Astrocyte (in vitro differentiated cells and primary cell): ENCODE data around the gene TBX4. TPM values are rescaled to one million over a fixed set of nuclear protein-coding genes. Genes with fewer than 3 reads are reported as not detected.
A peak's percentile ranks its signal among the peaks of the same experiment; 100 is the strongest.

ENCODE experiments used
- DNase-seq: peaks from one replicate; pipeline ENCODE4 v3.0.0-alpha.2; 2010; ENCODE audit warnings: low read depth
- FAIRE-seq: peaks from 2 replicates; lab custom pipeline; 2011; peaks lifted over from hg19 to GRCh38; lab: Jason Lieb, UNC
- H2AFZ ChIP-seq: 2 replicates; pipeline ENCODE4 v1.6.0; 2012; ENCODE audit warnings: low read depth, low read length, inconsistent platforms
- H3K27ac ChIP-seq: 2 replicates; pipeline ENCODE4 v1.5.1; 2011; ENCODE audit warnings: low read depth, low read length, inconsistent platforms
- H3K27me3 ChIP-seq: 2 replicates; pipeline ENCODE4 v1.6.0; 2011; ENCODE audit warnings: low read length, inconsistent platforms; ENCODE audit not compliant: insufficient read depth
- H3K36me3 ChIP-seq: 2 replicates; pipeline ENCODE4 v1.5.1; 2011; ENCODE audit warnings: low read length, inconsistent platforms; ENCODE audit not compliant: insufficient read depth
- H3K4me1 ChIP-seq: 2 replicates; pipeline ENCODE4 v1.5.1; 2011; ENCODE audit warnings: low read length, inconsistent platforms; ENCODE audit not compliant: insufficient read depth
- H3K4me2 ChIP-seq: 2 replicates; pipeline ENCODE4 v1.6.0; 2012; ENCODE audit warnings: low read length, inconsistent platforms
- H3K4me3 ChIP-seq: 2 replicates; pipeline ENCODE4 v1.5.1; 2011; ENCODE audit warnings: low read depth, mild to moderate bottlenecking, low read length, inconsistent platforms; ENCODE audit not compliant: insufficient read depth
- H3K79me2 ChIP-seq: 2 replicates; pipeline ENCODE4 v1.6.0; 2012; ENCODE audit warnings: mild to moderate bottlenecking, low read length, inconsistent platforms; ENCODE audit not compliant: insufficient read depth
- H3K9ac ChIP-seq: 2 replicates; pipeline ENCODE4 v1.6.0; 2012; ENCODE audit warnings: mild to moderate bottlenecking, low read length, inconsistent platforms
- H3K9me3 ChIP-seq: 2 replicates; pipeline ENCODE4 v1.5.1; 2012; ENCODE audit warnings: low read depth, mild to moderate bottlenecking, low read length, inconsistent platforms; ENCODE audit not compliant: insufficient read depth
- H4K20me1 ChIP-seq: 2 replicates; pipeline ENCODE4 v1.6.0; 2012; ENCODE audit warnings: low read length, inconsistent platforms; ENCODE audit not compliant: insufficient read depth
- H3K27ac Mint-ChIP-seq: one replicate; pipeline ENCODE4 v1.8.0; 2021; ENCODE audit warnings: mild to moderate bottlenecking, mixed read lengths; ENCODE audit not compliant: unreplicated experiment
- H3K27me3 Mint-ChIP-seq: one replicate; pipeline ENCODE4 v1.8.0; 2021; ENCODE audit warnings: low read depth, mixed read lengths; ENCODE audit not compliant: unreplicated experiment
- H3K36me3 Mint-ChIP-seq: one replicate; pipeline ENCODE4 v1.8.0; 2021; ENCODE audit warnings: low read depth, mixed read lengths; ENCODE audit not compliant: unreplicated experiment
- H3K4me1 Mint-ChIP-seq: one replicate; pipeline ENCODE4 v1.8.0; 2021; ENCODE audit warnings: low read depth, mixed read lengths; ENCODE audit not compliant: unreplicated experiment
- H3K4me3 Mint-ChIP-seq: one replicate; pipeline ENCODE4 v1.8.0; 2021; ENCODE audit warnings: mild to moderate bottlenecking, moderate library complexity, mixed read lengths; ENCODE audit not compliant: unreplicated experiment
- H3K9me3 Mint-ChIP-seq: one replicate; pipeline ENCODE4 v1.8.0; 2021; ENCODE audit warnings: mild to moderate bottlenecking, mixed read lengths; ENCODE audit not compliant: unreplicated experiment
- CTCF ChIP-seq: IDR thresholded peaks from 2 replicates; pipeline ENCODE4 v1.5.1; 2011; ENCODE audit warnings: low read depth, mild to moderate bottlenecking, inconsistent platforms, low read length, moderate library complexity; ENCODE audit not compliant: insufficient read depth
- EZH2 ChIP-seq: IDR thresholded peaks from 2 replicates; pipeline ENCODE4 v1.6.1; 2012; ENCODE audit warnings: mild to moderate bottlenecking, low read length, inconsistent platforms; ENCODE audit not compliant: insufficient read depth
- total RNA-seq: library from RNA; stranded (reverse); gene quantifications from 2 replicates; pipeline ENCODE4 v1.2.1, GENCODE V29; 2021

TBX4 gene
- total RNA-seq, 1 donor from 2014 or later, result 0.14 TPM

GRCh38 chr17:61503961-61504360, 51.7 kb downstream of the TBX4 start:
- H4K20me1 ChIP-seq, result no peaks in the 10 kb centered on the region
- Mint-ChIP-seq H3K4me3 (no peak overlapping the region), H3K27ac (no peak overlapping the region), H3K27me3 (no peaks in the 10 kb centered on the region), H3K9me3 (no peaks in the 10 kb centered on the region), H3K36me3 (no peaks in the 10 kb centered on the region), H3K4me1 (peaks cover 6% of the 10 kb centered on the region)
- peaks cover 3% of the 10 kb centered on the region for H3K4me1 ChIP-seq
- H2AFZ ChIP-seq, result no peak overlapping the region
- no peak for FAIRE-seq
- no peak overlapping the region for H3K4me3 ChIP-seq
- TF ChIP-seq CTCF (no peak), EZH2 (no peak)
- peaks cover 15% of the 10 kb centered on the region for H3K27me3 ChIP-seq
- no peak for DNase-seq
- no peak overlapping the region for H3K9ac ChIP-seq
- H3K4me2 ChIP-seq, result no peak overlapping the region
- no peak overlapping the region for H3K27ac ChIP-seq
- H3K9me3 ChIP-seq, result no peaks in the 10 kb centered on the region
- no peaks in the 10 kb centered on the region for H3K36me3 ChIP-seq
- H3K79me2 ChIP-seq, result no peaks in the 10 kb centered on the region

GRCh38 chr17:61504697-61505096, 52.5 kb downstream of the TBX4 start:
- DNase-seq (peak; percentile 96), FAIRE-seq (peak; percentile 39)
- H3K9me3 ChIP-seq, result no peaks in the 10 kb centered on the region
- no peaks in the 10 kb centered on the region for H4K20me1 ChIP-seq
- H3K27me3 Mint-ChIP-seq, result no peaks in the 10 kb centered on the region
- peaks cover 3% of the 10 kb centered on the region for H3K4me1 ChIP-seq
- H3K79me2 ChIP-seq, result no peaks in the 10 kb centered on the region
- no peak overlapping the region for H3K9ac ChIP-seq
- no peaks in the 10 kb centered on the region for H3K36me3 ChIP-seq
- no peaks in the 10 kb centered on the region for H3K36me3 Mint-ChIP-seq
- H3K9me3 Mint-ChIP-seq, result no peaks in the 10 kb centered on the region
- H3K4me3 Mint-ChIP-seq, result no peak overlapping the region
- H3K27ac ChIP-seq, result no peak overlapping the region
- peaks cover 6% of the 10 kb centered on the region for H3K4me1 Mint-ChIP-seq
- H2AFZ ChIP-seq, result no peak overlapping the region
- H3K27me3 ChIP-seq, result peaks cover 17% of the 10 kb centered on the region
- no peak for TF ChIP-seq EZH2
- no peak for TF ChIP-seq CTCF
- H3K4me3 ChIP-seq, result no peak overlapping the region
- H3K27ac Mint-ChIP-seq, result no peak overlapping the region
- peak overlapping the region; percentile 26 for H3K4me2 ChIP-seq

GRCh38 chr17:61505846-61506627, 53.8 kb downstream of the TBX4 start:
- FAIRE-seq (no peak), DNase-seq (no peak)
- no peak overlapping the region for H3K27ac ChIP-seq
- peaks cover 6% of the 10 kb centered on the region for H3K4me1 Mint-ChIP-seq
- no peaks in the 10 kb centered on the region for H3K36me3 Mint-ChIP-seq
- H3K36me3 ChIP-seq, result no peaks in the 10 kb centered on the region
- peaks cover 3% of the 10 kb centered on the region for H3K4me1 ChIP-seq
- no peak overlapping the region for H3K4me2 ChIP-seq
- H3K9ac ChIP-seq, result no peak overlapping the region
- H2AFZ ChIP-seq, result no peak overlapping the region
- H4K20me1 ChIP-seq, result no peaks in the 10 kb centered on the region
- H3K27ac Mint-ChIP-seq, result no peak overlapping the region
- no peaks in the 10 kb centered on the region for H3K9me3 ChIP-seq
- H3K27me3 Mint-ChIP-seq, result peaks cover 5% of the 10 kb centered on the region
- no peak overlapping the region for H3K4me3 Mint-ChIP-seq
- peaks cover 26% of the 10 kb centered on the region for H3K27me3 ChIP-seq
- TF ChIP-seq CTCF, result no peak
- no peak for TF ChIP-seq EZH2
- no peaks in the 10 kb centered on the region for H3K79me2 ChIP-seq
- H3K9me3 Mint-ChIP-seq, result no peaks in the 10 kb centered on the region
- H3K4me3 ChIP-seq, result no peak overlapping the region
